Measurements from ENCODE around the gene DNASE2B. TPM values are rescaled to one million over a fixed set of nuclear protein-coding genes. Genes with fewer than 3 reads are reported as not detected.

The DNASE2B gene
- total and polyA plus RNA-seq, 2 donors (not counting 3 experiments of a cell fraction or from before 2014, with no cell fraction given), result not detected

DNA sequence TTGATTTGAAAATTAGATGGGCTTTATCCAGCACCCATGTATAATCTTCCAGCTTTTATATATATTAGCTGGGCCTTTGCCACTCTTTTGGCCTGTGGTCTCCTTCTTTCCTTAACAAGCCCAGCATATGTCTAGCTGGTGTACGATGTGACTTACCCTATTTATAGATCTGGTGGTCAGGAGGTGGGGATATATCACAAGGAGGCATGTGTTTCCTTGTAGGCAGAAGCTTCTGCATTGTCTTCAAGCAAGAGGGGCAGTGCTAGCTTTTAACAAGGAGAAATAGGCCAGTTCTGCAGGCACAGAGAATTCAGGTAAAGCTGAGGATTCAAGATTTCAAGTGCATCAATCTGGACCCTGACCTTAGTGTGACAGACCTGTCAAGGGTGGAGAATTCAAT, 38.0 kb upstream of the DNASE2B start:
- dilution Hi-C loops (cut with MboI; ENCODE audit: extremely low pct_ligation_motif_present, low sequenced_read_pairs), result no loop called here
- H4K20me1 ChIP-seq (replicated peaks; ENCODE audit: control insufficient read depth, extremely low read depth, insufficient read depth, low read length), result no peaks in the 10 kb centered on the region
- POLR2A ChIA-PET, result no interaction called here
- H3K4me2 ChIP-seq (ENCODE audit: insufficient read depth, low read length), result no peak overlapping the region
- DNase-seq (ENCODE audit: low read depth, low spot score) (no peak), FAIRE-seq (no peak)
- CTCF ChIA-PET, result interaction anchor here (0.9 kb wide), 1 partner anchor 219 kb away, joined by 3 read pairs; no protein-coding TSS in a partner anchor
- H3K36me3 ChIP-seq (ENCODE audit: control insufficient read depth in 2 of 2, extremely low read depth in 1 of 2, insufficient read depth in 2 of 2, low read length in 2 of 2), result no peaks in the 10 kb centered on the region
- no peaks in the 10 kb centered on the region for H3K79me2 ChIP-seq (ENCODE audit: control insufficient read depth, insufficient read depth, low read length)
- no peaks in the 10 kb centered on the region for H3K27me3 ChIP-seq (ENCODE audit: control insufficient read depth in 2 of 2, insufficient read depth in 2 of 2, low read length in 2 of 2)
- TF ChIP-seq MYC (IDR thresholded peaks at IDR 0.05; ENCODE audit: low read depth, low read length), result no peak
- no peak for TF ChIP-seq JUN (IDR thresholded peaks at IDR 0.05; ENCODE audit: borderline replicate concordance, insufficient read depth, insufficient read length, low read depth)
- TF ChIP-seq, protein P1, sequence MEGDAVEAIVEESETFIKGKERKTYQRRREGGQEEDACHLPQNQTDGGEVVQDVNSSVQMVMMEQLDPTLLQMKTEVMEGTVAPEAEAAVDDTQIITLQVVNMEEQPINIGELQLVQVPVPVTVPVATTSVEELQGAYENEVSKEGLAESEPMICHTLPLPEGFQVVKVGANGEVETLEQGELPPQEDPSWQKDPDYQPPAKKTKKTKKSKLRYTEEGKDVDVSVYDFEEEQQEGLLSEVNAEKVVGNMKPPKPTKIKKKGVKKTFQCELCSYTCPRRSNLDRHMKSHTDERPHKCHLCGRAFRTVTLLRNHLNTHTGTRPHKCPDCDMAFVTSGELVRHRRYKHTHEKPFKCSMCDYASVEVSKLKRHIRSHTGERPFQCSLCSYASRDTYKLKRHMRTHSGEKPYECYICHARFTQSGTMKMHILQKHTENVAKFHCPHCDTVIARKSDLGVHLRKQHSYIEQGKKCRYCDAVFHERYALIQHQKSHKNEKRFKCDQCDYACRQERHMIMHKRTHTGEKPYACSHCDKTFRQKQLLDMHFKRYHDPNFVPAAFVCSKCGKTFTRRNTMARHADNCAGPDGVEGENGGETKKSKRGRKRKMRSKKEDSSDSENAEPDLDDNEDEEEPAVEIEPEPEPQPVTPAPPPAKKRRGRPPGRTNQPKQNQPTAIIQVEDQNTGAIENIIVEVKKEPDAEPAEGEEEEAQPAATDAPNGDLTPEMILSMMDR (IDR thresholded peaks at IDR 0.05; ENCODE audit: extremely low read depth in 1 of 2, insufficient read depth in 1 of 2, low read depth in 1 of 2, low read length in 2 of 2), result no peak
- TF ChIP-seq, protein P2, sequence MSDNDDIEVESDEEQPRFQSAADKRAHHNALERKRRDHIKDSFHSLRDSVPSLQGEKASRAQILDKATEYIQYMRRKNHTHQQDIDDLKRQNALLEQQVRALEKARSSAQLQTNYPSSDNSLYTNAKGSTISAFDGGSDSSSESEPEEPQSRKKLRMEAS (IDR thresholded peaks at IDR 0.05; ENCODE audit: insufficient read depth, insufficient read length), result no peak
- TF ChIP-seq EZH2 (IDR thresholded peaks at IDR 0.05; ENCODE audit: borderline replicate concordance, low read depth, low read length, severe bottlenecking), result no peak
- no peak for TF ChIP-seq GATA2 (IDR thresholded peaks at IDR 0.05; ENCODE audit: insufficient read depth, insufficient read length, low read depth, low read length)
- TF ChIP-seq POLR2A (IDR thresholded peaks at IDR 0.05; ENCODE audit: low read depth, low read length), result no peak
- no peak for TF ChIP-seq POLR2AphosphoS5 (IDR thresholded peaks at IDR 0.05; ENCODE audit: insufficient read depth, low read depth, low read length)
- TF ChIP-seq FOS (IDR thresholded peaks at IDR 0.05; ENCODE audit: borderline replicate concordance, insufficient read depth, low read length), result no peak
- H3K27ac ChIP-seq (ENCODE audit: insufficient read depth, low read depth, low read length), result no peak overlapping the region
- H3K9ac ChIP-seq (replicated peaks; ENCODE audit: extremely low read depth, insufficient read depth, low read length), result no peak overlapping the region
- no peaks in the 10 kb centered on the region for H3K9me1 ChIP-seq (replicated peaks; ENCODE audit: control insufficient read depth, extremely low read depth, insufficient read depth, low read length)
- H3K4me1 ChIP-seq (ENCODE audit: control insufficient read depth, extremely low read depth, insufficient read depth, low read length), result peaks cover 11% of the 10 kb centered on the region
- no peak overlapping the region for H3K4me3 ChIP-seq (replicated peaks in 1 of 3; ENCODE audit: insufficient read depth in 1 of 3, low read depth in 1 of 3, low read length in 3 of 3)
- intact Hi-C loops (cut with micrococcal nuclease), result no loop called here
- no peak overlapping the region for H2AFZ ChIP-seq (ENCODE audit: low read depth, low read length)
- no peaks in the 10 kb centered on the region for H3K9me3 ChIP-seq (replicated peaks; ENCODE audit: control insufficient read depth, insufficient read depth, low read length)
- no TSS peak for BruUV-seq (replicated peaks)
